ENCODE data around the gene CCT4.

Gene CCT4

DNA sequence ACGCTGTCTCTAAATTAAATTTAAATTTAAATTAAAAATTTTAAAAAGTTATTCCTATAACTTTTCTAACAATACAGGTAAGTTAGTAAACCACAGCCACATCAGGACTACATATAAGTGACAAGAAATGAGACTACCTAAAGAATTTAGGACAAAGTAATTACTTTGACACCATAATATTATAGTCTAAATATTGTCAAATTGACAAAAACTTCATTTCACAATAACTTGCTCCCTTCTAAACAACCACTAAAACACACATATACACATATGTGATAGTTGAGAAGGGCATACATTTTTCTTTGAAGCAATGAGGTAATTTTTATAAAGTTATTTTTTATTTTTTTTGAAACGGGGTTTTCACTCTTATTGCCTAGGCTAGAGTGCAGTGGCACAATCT is 66.2 kb downstream of the CCT4 start:
- FAIRE-seq (no peak), DNase-seq (ENCODE audit: insufficient read length, low spot score) (no peak)
- no peak for TF ChIP-seq PAX5 (IDR thresholded peaks at IDR 0.05; ENCODE audit: insufficient read depth, low read length, severe bottlenecking)
- no peak for TF ChIP-seq SPI1 (IDR thresholded peaks at IDR 0.05; ENCODE audit: low read depth, low read length)
- TF ChIP-seq POLR2AphosphoS5 (IDR thresholded peaks at IDR 0.05; ENCODE audit: low read depth, low read length) = no peak
- TF ChIP-seq TAF1 (IDR thresholded peaks at IDR 0.05; ENCODE audit: low read depth, low read length) = no peak

Data from GM12891 (cell line).